Sigmoid colon (tissue), 4 donors: ENCODE data around the gene IL36G.

ENCODE experiments used
- CTCF ChIP-seq, 4 experiments: fragments of 450-650 bp in 3 of 4; fragments of 200-600 bp in 1 of 4; IDR thresholded peaks; one replicate each; pipeline ENCODE4 v1.5.1; 2016 to 2019; ENCODE audit warnings: antibody characterized with exemption in 4 of 4, mild to moderate bottlenecking in 3 of 4, moderate library complexity in 2 of 4
- EP300 ChIP-seq, 4 donors: sonication (generic); formaldehyde crosslinking; IDR thresholded peaks; one replicate each; pipeline ENCODE4 v1.6.1; 2017; ENCODE audit warnings: antibody characterized with exemption in 4 of 4
- POLR2A ChIP-seq, 2 donors: fragments of 450-650 bp; IDR thresholded peaks; one replicate each; pipeline ENCODE4 v1.6.1; 2016; ENCODE audit warnings: antibody characterized with exemption in 2 of 2, mild to moderate bottlenecking in 2 of 2, moderate library complexity in 2 of 2
- POLR2AphosphoS5 ChIP-seq, 4 donors: sonication (generic); formaldehyde crosslinking; IDR thresholded peaks; one replicate each; pipeline ENCODE4 v1.6.1; 2017; ENCODE audit warnings: antibody characterized with exemption in 4 of 4

GRCh38 chr2:112993831-112994230 is 16.0 kb downstream of the IL36G start:
- TF ChIP-seq POLR2A (IDR thresholded peaks at IDR 0.05) (no peak), CTCF (IDR thresholded peaks at IDR 0.05) (no peak), EP300 (IDR thresholded peaks at IDR 0.05) (no peak), POLR2AphosphoS5 (IDR thresholded peaks at IDR 0.05) (no peak)
